Stimulated activated CD8-positive, alpha-beta memory T cell treated with anti-CD3 and anti-CD28 coated beads, Interleukin-4, amount 100 ng/mL, for 48 hours (primary cell): ENCODE measurements around the gene ATP1B4.
A peak's percentile ranks its signal among the peaks of the same experiment; 100 is the strongest.
"Not testable (repeated sequence)": the region's sequence is repeated elsewhere in the genome, so short reads cannot be mapped to it uniquely, and the experiment has no call there.

Experiments
- DNase-seq: peaks from one replicate; pipeline ENCODE4 v3.0.0-alpha.2; 2020

ATP1B4 gene

GRCh38 chrX:120361764-120362305 is at the start of gene ATP1B4:
TSS of gene ATP1B4 (plus strand) at chrX:120362089. CDS start at chrX:120362169, 80 bp downstream.
- no peak for DNase-seq

DNA sequence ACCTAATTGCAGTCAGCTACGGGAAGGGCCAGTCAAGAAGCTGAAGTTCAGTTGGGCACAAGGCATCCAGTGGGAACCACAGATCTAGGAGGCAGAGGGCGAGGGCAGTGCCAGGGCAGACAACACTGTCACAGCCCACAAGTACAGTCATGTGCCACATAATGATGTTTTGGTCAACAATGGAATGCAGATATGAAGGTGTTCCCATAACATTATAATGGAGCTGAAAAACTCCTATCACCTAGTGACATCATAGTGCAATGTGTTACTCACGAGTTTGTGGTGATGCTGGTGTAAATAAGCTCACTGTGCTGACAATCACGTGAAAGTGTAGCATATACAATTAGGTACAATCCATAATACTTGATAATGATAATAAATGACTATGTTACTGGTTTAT is 46.1 kb upstream of the ATP1B4 start:
- DNase-seq, result no peak

- no peak for DNase-seq
Observed at GRCh38 chrX:120316587-120317283, 45.2 kb upstream of the ATP1B4 start.

DNA sequence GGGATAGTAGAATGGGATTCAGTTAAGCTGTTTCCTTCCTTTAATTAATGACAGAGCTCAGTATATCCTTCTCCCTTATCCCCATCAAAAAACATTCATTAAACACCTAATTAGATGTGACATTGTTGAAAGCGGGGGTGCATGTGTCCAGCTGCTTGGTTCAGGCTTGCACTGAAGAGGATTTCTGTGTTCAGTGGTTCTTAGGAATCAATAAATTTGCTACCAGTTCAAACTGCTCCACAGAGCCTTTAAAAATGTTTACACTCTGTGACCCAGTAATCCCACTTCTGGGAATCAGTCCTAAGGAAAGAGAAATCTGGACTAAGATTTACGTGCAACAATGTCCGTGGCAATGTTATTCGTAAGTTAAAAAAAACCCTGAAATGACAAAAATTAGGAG is 43.5 kb upstream of the ATP1B4 start:
- DNase-seq, result no peak

- no peak for DNase-seq
Observed at GRCh38 chrX:120321520-120322281, 40.2 kb upstream of the ATP1B4 start.

DNA sequence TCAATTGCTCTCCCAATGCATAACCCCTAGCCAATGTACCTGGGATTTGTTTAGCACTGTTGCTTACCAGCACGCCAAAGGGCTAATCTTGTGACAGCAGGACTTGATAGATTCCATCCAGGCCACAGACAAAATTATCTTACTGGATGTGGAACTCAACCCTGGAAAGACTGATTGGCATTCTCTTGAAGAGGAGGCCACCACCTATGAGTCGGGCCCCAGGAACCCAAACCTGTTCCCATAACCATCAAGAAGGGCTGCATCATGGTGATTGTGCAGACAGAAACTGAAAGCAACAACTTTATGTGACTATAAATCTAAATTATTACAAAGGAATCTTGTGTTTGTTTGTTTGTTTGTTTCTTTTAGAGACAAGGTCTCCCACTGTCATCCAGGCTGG is 30.8 kb upstream of the ATP1B4 start:
- DNase-seq, result no peak

- DNase-seq, result no peak
Observed at GRCh38 chrX:120332394-120332793, 29.5 kb upstream of the ATP1B4 start.

GRCh38 chrX:120334151-120334550 is 27.7 kb upstream of the ATP1B4 start:
- DNase-seq, result no peak

DNA sequence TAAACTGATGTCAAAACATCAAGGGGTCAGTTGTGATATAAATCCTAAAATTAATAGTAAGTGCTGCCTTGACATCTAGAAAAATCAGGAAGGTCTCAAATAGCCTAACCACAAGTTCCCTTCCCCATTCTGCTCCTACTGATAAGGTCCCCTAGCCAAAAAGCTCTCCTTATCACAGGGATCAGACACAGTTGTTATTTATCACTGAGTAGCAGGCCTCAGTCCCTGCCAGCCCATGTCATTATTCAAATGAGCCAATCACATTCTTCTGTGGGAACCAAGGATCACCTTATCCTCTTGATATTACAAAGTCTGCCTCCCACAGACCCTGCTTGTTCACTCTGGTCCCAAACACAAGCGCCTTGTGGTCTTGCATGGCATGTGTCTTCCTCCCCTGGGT is 27.3 kb upstream of the ATP1B4 start:
- DNase-seq, result no peak

DNA sequence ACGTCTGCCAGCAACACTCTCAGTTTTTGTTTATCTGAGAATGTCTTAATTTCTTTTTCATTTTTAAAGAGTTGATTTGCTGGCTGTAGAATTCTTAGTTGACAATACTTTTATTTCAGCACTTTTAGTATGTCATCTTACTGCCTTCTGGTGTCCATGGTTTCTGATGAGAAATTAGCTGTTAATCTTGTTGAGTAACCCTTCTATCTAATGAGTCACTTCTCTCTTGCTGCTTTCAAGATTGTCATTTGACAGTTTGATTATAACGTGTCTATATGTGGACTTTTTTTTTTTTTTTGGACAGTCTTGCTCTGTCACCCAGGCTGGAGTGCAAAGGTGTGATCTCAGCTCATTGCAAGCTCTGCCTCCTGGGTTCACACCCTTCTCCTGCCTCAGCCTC is 26.6 kb upstream of the ATP1B4 start:
- DNase-seq, result no peak

DNA sequence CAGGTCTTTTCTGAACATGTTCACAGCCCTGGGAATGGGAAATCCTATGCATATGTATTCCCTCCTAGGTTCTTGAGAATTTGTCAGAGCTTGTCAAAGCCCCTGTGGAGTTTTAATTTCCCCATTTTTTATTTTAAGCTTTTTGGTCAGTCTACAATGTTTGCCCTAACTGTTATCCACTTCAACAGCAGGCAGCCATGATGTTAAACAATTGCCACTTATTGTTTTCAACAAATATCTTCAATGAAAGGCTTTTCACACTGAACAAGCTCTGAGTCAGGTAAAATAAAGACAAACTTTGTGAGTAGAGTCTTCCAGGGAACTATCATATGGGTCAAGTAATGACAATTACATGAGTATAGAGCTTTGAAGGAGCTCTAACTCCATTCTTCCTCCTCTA is 25.0 kb upstream of the ATP1B4 start:
- DNase-seq, result no peak

DNA sequence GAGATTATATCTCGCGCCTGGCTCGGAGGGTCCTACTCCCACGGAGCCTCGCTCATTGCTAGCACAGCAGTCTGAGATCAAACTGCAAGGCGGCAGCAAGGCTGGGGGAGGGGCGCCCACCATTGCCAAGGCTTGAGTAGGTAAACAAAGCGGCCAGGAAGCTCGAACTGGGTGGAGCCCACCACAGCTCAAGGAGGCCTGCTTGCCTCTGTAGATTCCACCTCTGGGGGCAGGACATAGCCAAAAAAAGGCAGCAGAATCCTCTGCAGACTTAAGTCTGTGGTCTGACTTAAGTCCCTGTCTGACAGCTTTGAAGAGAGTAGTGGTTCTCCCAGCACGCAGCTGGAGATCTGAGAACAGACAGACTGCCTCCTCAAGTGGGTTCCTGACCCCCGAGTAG is 17.3 kb upstream of the ATP1B4 start:
- DNase-seq, result not testable (repeated sequence)

- no peak for DNase-seq
Observed at GRCh38 chrX:120350450-120351138, 11.3 kb upstream of the ATP1B4 start.

DNA sequence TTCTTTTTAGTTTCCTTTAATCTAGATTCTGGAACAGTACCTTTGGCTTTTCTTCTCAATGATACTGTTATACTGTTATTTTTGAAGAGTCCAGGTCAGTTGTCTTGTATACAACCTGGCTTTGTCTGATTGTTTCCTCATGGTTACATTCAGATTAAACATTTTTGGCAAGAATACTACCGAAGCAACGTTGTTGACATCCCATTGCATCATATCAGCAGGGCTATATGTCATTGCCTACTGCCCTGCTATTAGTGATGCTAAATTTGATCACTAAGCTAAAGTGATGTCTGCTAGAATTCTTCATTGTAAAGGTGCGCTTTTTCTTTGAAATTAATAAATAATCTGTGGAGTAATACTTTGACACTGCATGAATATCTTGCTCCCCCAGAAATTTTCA is 5.8 kb upstream of the ATP1B4 start:
- no peak for DNase-seq

DNA sequence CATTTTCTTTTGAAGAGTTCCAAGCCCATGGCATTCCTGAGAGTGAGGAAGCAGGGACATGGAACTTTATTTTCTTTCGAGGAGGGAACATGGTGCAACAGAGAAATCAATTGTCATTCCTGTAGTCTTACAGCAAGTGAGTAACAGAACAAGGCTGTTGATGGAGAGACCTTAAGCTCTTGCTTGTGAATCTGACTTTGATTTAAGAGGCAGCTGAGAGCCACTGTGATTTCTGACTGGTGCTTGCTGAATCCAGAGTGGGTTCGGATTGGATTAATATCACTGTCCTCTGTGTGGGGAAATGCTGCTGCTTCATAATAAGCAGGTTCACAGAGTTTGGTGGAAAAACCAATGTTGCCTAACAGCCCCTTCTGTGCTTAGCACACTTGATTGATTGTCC is 4.7 kb upstream of the ATP1B4 start:
- DNase-seq, result no peak

- DNase-seq, result peak; percentile 54
Observed at GRCh38 chrX:120358737-120359456, 3.0 kb upstream of the ATP1B4 start.

DNA sequence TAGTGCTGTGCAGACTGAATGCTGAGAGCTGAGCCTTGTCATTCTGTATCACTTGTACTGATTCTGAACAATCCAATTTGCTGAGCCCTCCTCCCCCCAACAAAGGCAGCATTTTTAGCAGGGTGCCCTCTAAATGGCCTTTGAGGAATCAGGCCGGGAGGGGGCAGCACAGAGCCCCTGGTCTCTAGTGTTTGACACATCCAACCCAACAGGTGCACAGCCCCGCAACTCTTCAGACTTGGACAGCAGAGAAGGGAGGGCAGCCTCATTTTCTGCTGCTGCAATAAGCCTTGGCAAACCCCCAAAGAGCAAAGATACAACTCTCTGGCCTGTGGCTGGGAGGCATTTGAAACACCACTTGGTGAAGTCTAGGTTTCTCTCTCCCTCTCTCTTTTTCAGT is 3.4 kb downstream of the ATP1B4 start:
- peak; percentile 68 for DNase-seq

DNA sequence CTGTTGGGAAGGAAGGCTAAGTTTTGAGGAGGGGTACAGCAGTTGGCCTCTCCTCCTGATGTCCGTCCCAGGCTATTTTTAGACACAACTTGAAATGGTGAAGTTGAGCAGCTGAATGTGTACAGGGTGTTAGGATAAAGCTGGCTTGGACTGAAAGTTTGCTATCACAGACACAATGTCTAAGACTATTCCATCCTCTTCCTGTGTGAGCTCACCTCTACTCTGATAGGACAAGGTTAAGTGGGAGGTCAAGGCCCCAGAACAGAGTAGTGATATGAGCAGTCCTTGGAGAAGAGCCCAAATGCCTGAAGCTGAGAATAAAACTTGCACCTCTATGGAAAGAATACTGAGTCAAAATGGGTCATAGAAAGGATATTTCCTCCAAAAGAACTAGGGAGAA is 4.1 kb downstream of the ATP1B4 start:
- no peak for DNase-seq

- DNase-seq, result no peak
Observed at GRCh38 chrX:120366794-120367193, 4.9 kb downstream of the ATP1B4 start.

DNA sequence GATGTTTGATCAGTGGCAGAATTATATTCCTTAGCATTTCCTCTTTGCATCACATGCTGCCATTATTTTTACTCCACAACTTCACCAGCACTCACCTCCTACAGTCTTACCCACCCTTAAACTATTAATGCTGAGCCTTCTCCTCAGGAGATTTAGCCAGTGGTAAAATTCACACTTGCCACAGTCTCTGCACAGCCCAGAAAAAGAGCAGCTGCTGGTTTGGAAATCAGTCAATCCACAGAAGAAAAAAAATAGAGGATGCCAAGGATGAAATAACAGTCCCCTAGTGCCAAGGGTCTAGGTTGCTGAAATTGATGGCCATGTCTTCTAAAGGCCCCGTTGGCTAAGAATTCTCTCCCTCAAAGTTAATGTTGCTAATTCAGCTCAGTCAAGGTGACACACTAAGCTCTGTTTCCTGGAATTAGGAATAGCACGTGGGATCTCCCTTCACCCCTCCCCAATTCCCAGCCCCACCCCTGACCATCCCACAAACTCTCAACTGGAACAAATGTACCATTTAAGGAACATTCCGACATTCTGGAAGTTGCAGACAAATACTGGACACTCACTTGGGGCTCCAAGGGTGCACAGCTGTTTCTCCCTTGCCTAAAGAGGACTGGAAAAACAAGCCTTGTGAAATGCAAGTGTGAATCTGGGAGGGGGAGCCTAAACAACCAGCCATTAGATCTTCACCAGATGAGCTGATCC is 5.7 kb downstream of the ATP1B4 start:
- no peak for DNase-seq

DNA sequence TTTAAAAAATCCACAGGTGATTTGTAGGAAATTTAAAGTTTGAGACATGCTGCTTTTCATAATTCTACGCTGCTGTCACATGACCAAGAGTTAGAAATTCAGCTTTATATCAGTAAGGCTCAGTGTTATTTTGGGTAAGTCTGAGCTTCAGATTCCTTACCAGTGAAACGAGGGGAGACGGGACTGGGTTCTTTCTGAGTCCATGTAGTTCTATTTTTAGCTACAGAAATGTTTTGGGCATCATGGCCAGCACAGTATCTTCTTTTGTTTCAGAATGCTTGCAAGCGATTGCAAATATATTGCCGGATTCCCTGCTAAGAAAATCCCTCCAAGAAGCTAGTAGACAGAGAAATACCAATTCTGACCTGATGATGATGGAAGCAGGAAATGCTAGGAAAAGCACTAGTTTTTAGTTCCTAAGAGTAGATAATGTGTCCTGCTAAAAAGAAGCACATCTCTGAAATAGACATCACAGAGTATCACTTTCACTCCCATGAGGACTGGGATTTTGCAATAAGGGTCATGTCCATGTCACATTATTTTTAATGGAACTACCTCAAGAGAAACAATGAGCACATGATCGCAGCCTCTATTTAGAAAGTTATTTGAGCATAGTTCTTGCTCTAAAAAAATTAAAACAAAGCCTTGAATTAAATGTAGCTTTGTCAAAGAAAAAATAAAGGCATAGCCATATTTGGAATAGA is 10.9 kb downstream of the ATP1B4 start:
- DNase-seq, result no peak

DNA sequence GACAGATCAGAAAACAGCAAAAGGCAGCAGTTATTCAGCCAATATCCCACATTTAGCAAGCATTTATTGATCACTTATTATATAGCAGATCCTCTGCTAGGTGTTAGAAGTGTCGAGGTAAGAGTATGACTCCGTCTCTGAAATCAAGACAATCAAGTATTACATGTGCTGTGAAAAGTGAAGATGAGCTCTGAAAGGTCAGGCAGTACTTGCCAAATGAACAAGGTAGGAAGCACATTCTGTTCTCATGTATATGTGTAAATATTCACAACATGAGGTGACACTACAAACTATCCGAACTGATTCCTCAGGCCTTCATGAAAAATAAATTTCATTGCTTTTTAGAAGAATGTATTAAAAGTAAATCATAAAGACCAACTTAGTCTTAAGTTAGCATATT is 15.3 kb downstream of the ATP1B4 start:
- DNase-seq, result no peak
